Smooth muscle cell of trachea (primary cell): Measurements from ENCODE around the gene PGM2L1. TPM values are rescaled to one million over a fixed set of nuclear protein-coding genes. Genes with fewer than 3 reads are reported as not detected.

ENCODE experiments used
- total RNA-seq: library from RNA; depleted of rRNA; stranded (reverse); fragments of >200 nt; gene quantifications from 2 replicates; pipeline ENCODE4 v1.2.1, GENCODE V29; 2014

Gene PGM2L1
- total RNA-seq = 2.6 TPM in 2 replicates

GRCh38 chr11:74398244-74399159 lies at the start of gene PGM2L1:
Gene PGM2L1, minus strand, starts transcription at chr11:74398433. Its CDS starts 272 bp downstream, at chr11:74398161.

GRCh38 chr11:74311352-74311926 lies 86.8 kb downstream of the PGM2L1 start, which contains the start of gene P4HA3:
Gene P4HA3, minus strand, starts transcription at chr11:74311640. Its CDS starts 29 bp downstream, at chr11:74311611.

Other genes starting within 250 kb of the PGM2L1 start
- 8.4 and 11.4 TPM in 2 replicates for gene C2CD3, start 227.4 kb downstream of the PGM2L1 start, total RNA-seq
- 20.4 and 32.9 TPM in 2 replicates for gene PPME1, start 227.1 kb downstream of the PGM2L1 start, total RNA-seq
- 3.1 TPM in 2 replicates for gene P4HA3, start 86.8 kb downstream of the PGM2L1 start, total RNA-seq
- gene KCNE3, start 69.1 kb upstream of the PGM2L1 start, total RNA-seq = 1.0 and 14.6 TPM in 2 replicates
- gene LIPT2, start 95.3 kb upstream of the PGM2L1 start, total RNA-seq = 1.2 and 3.0 TPM in 2 replicates
- gene POLD3, start 194.1 kb upstream of the PGM2L1 start, total RNA-seq = 9.3 and 15.4 TPM in 2 replicates